H1 (cell line): ENCODE data around the gene PPP2R2D. TPM values are rescaled to one million over a fixed set of nuclear protein-coding genes. Genes with fewer than 3 reads are reported as not detected.

Experiments used
- CTCF ChIA-PET: fragments of 300-600 bp; sonication (Branson Sonifier 250); formaldehyde crosslinking; loops from one replicate; lab custom pipeline; 2021; ENCODE audit not compliant: partially characterized antibody; lab: Charles Lee
- POLR2A ChIA-PET: fragments of 300-600 bp; sonication (Branson Sonifier 250); formaldehyde crosslinking; loops from one replicate; lab custom pipeline; 2021; ENCODE audit warnings: inconsistent platforms; ENCODE audit not compliant: partially characterized antibody; lab: Charles Lee
- DNase-seq, 2 experiments: peaks; one replicate each; pipeline versions ENCODE4 v3.0.0 to v3.0.0-alpha.2; 2010 to 2022; ENCODE audit warnings: low spot score in 2 of 2, low read depth in 1 of 2, mixed read lengths in 1 of 2
- FAIRE-seq: peaks from 2 replicates; lab custom pipeline; 2011; peaks lifted over from hg19 to GRCh38; lab: Jason Lieb, UNC
- H2AFZ ChIP-seq: 2 replicates; pipeline ENCODE4 v1.8.1; 2012; ENCODE audit warnings: low read length, inconsistent platforms
- H2AK5ac ChIP-seq: 2 replicates; pipeline ENCODE4 v1.6.1; 2013; ENCODE audit warnings: low read depth, low read length
- H2BK120ac ChIP-seq: replicated peaks from 2 replicates; pipeline ENCODE3; 2013; ENCODE audit warnings: low read depth, low read length, inconsistent platforms
- H2BK12ac ChIP-seq: 2 replicates; pipeline ENCODE4 v1.6.1; 2013; ENCODE audit warnings: low read depth, low read length
- H2BK15ac ChIP-seq: 2 replicates; pipeline ENCODE4 v1.6.1; 2013; ENCODE audit warnings: low read length
- H2BK20ac ChIP-seq: 2 replicates; pipeline ENCODE4 v1.6.1; 2013; ENCODE audit warnings: low read length
- H2BK5ac ChIP-seq: 2 replicates; pipeline ENCODE4 v1.6.1; 2013; ENCODE audit warnings: low read depth, low read length
- H3K14ac ChIP-seq: 2 replicates; pipeline ENCODE4 v1.6.1; 2013; ENCODE audit warnings: inconsistent platforms; ENCODE audit not compliant: insufficient read length
- H3K18ac ChIP-seq: 2 replicates; pipeline ENCODE4 v1.6.1; 2013; ENCODE audit warnings: low read length; ENCODE audit errors: extremely low read depth
- H3K23ac ChIP-seq: 2 replicates; pipeline ENCODE4 v1.6.1; 2013; ENCODE audit warnings: inconsistent platforms; ENCODE audit not compliant: insufficient read length
- H3K23me2 ChIP-seq: 2 replicates; pipeline ENCODE4 v1.6.1; 2013; ENCODE audit warnings: low read depth, low read length
- H3K27ac ChIP-seq: 2 replicates; pipeline ENCODE4 v1.6.1; 2011; ENCODE audit warnings: low read depth, low read length, inconsistent platforms
- H3K27me3 ChIP-seq, 4 experiments: replicated peaks in 1 of 4; 1 replicate in 1 of 4; 2 replicates in 3 of 4; pipeline versions ENCODE4 v1.6.1 to v1.8.1; 2011 to 2013; ENCODE audit warnings: low read length in 3 of 4, mild to moderate bottlenecking in 3 of 4, inconsistent platforms in 2 of 4, mixed read lengths in 2 of 4, moderate library complexity in 1 of 4; ENCODE audit not compliant: control insufficient read depth in 3 of 4, insufficient read depth in 3 of 4; ENCODE audit errors: extremely low read depth in 1 of 4
- H3K36me3 ChIP-seq, 4 experiments: 2 replicates each; pipeline versions ENCODE4 v1.6.1 to v1.8.1; 2011 to 2013; ENCODE audit warnings: mild to moderate bottlenecking in 4 of 4, low read length in 3 of 4, moderate library complexity in 2 of 4, control low read depth in 1 of 4, inconsistent platforms in 1 of 4; ENCODE audit not compliant: insufficient read depth in 4 of 4, control insufficient read depth in 2 of 4
- H3K4ac ChIP-seq: replicated peaks from 2 replicates; pipeline ENCODE3; 2013; ENCODE audit warnings: low read length, low read depth, mixed read lengths, inconsistent platforms; ENCODE audit not compliant: insufficient read length
- H3K4me1 ChIP-seq, 4 experiments: replicated peaks in 1 of 4; 1 replicate in 1 of 4; 2 replicates in 3 of 4; pipeline versions ENCODE4 v1.6.1 to v1.8.1; 2011 to 2013; ENCODE audit warnings: low read length in 3 of 4, inconsistent platforms in 2 of 4, mixed read lengths in 1 of 4; ENCODE audit not compliant: insufficient read depth in 4 of 4, control insufficient read depth in 3 of 4
- H3K4me2 ChIP-seq, 2 experiments: 2 replicates each; pipeline versions ENCODE4 v1.6.1 to v1.8.1; 2011 to 2013; ENCODE audit warnings: low read depth in 2 of 2, low read length in 2 of 2, control low read depth in 1 of 2, inconsistent platforms in 1 of 2, mild to moderate bottlenecking in 1 of 2; ENCODE audit not compliant: insufficient read depth in 1 of 2
- H3K4me3 ChIP-seq, 4 experiments: fragments of 200-600, 300-600 bp in 1 of 4; sonication (generic), shearing (Covaris generic), sonication (Bioruptor Twin) in 1 of 4; 2 replicates each; pipeline versions ENCODE4 v1.5.1 to v1.8.1; 2011 to 2016; ENCODE audit warnings: low read length in 4 of 4, low read depth in 3 of 4, control low read depth in 2 of 4, inconsistent platforms in 2 of 4, mild to moderate bottlenecking in 2 of 4, mixed read lengths in 1 of 4, moderate library complexity in 1 of 4; ENCODE audit not compliant: insufficient read depth in 2 of 4; ENCODE audit errors: extremely low read depth in 1 of 4
- H3K56ac ChIP-seq: replicated peaks from 2 replicates; pipeline ENCODE3; 2013; ENCODE audit warnings: low read depth, mild to moderate bottlenecking, mixed read lengths, low read length, inconsistent platforms; ENCODE audit not compliant: insufficient read length
- H3K79me1 ChIP-seq: 2 replicates; pipeline ENCODE4 v1.6.1; 2013; ENCODE audit warnings: low read depth, low read length, control low read depth
- H3K79me2 ChIP-seq, 2 experiments: 2 replicates each; pipeline versions ENCODE4 v1.6.1 to v1.8.1; 2012 to 2013; ENCODE audit warnings: low read length in 2 of 2, mild to moderate bottlenecking in 2 of 2, inconsistent platforms in 1 of 2; ENCODE audit not compliant: insufficient read depth in 2 of 2, control insufficient read depth in 1 of 2
- H3K9ac ChIP-seq, 4 experiments: replicated peaks in 1 of 4; 1 replicate in 1 of 4; 2 replicates in 3 of 4; pipeline versions ENCODE4 v1.6.1 to v1.8.1; 2011 to 2013; ENCODE audit warnings: low read depth in 3 of 4, low read length in 3 of 4, control low read depth in 2 of 4, mild to moderate bottlenecking in 2 of 4, moderate library complexity in 2 of 4, inconsistent platforms in 1 of 4; ENCODE audit errors: extremely low read depth in 1 of 4
- H3K9me3 ChIP-seq, 2 experiments: 2 replicates each; pipeline versions ENCODE4 v1.6.1 to v1.8.1; 2012 to 2013; ENCODE audit warnings: mild to moderate bottlenecking in 2 of 2, moderate library complexity in 2 of 2, control low read depth in 1 of 2, inconsistent platforms in 1 of 2, low read depth in 1 of 2, low read length in 1 of 2, mixed read lengths in 1 of 2; ENCODE audit not compliant: insufficient read depth in 2 of 2
- H4K20me1 ChIP-seq, 2 experiments: replicated peaks in 1 of 2; 2 replicates each; pipeline versions ENCODE3 to v1.8.1; 2011 to 2013; ENCODE audit warnings: inconsistent platforms in 2 of 2, low read length in 2 of 2, mild to moderate bottlenecking in 1 of 2; ENCODE audit not compliant: insufficient read depth in 2 of 2, control insufficient read depth in 1 of 2
- H4K5ac ChIP-seq: 2 replicates; pipeline ENCODE4 v1.6.1; 2013; ENCODE audit warnings: low read length, low read depth, mixed read lengths, inconsistent platforms; ENCODE audit not compliant: insufficient read length
- H4K8ac ChIP-seq: 2 replicates; pipeline ENCODE4 v1.8.0; 2013; ENCODE audit warnings: mild to moderate bottlenecking, moderate library complexity, low read length, inconsistent platforms; ENCODE audit not compliant: insufficient read depth; ENCODE audit errors: extremely low read depth
- H4K91ac ChIP-seq: replicated peaks from 2 replicates; pipeline ENCODE3; 2013; ENCODE audit warnings: low read length, mixed read lengths, inconsistent platforms; ENCODE audit not compliant: insufficient read length
- BRCA1 ChIP-seq: IDR thresholded peaks from 2 replicates; pipeline ENCODE4 v1.6.1; 2012; ENCODE audit warnings: low read depth, low read length, improper control_type of control experiment
- CBX5 ChIP-seq: fragments of 300-800, 300-1000 bp; sonication (generic); IDR thresholded peaks from 2 replicates; pipeline ENCODE4 v1.7.1; 2016; ENCODE audit warnings: antibody characterized with exemption, low read length, low read depth
- CREB1 ChIP-seq: IDR thresholded peaks from 2 replicates; pipeline ENCODE4 v1.6.1; 2012; ENCODE audit warnings: inconsistent platforms
- E2F6 ChIP-seq: IDR thresholded peaks from 2 replicates; pipeline ENCODE4 v1.6.1; 2012; ENCODE audit warnings: inconsistent platforms
- EZH2 ChIP-seq: fragments of 200-600 bp; sonication (generic); IDR thresholded peaks from 2 replicates; pipeline ENCODE4 v1.7.1; 2012; ENCODE audit warnings: low read depth, mild to moderate bottlenecking, moderate library complexity, low read length, inconsistent platforms; ENCODE audit not compliant: severe bottlenecking
- HDAC6 ChIP-seq: IDR thresholded peaks from one replicate; pipeline ENCODE4 v1.7.1; 2012; ENCODE audit warnings: low read depth, mild to moderate bottlenecking, inconsistent platforms, low read length, moderate library complexity
- JUND ChIP-seq: IDR thresholded peaks from 2 replicates; pipeline ENCODE4 v1.6.1; 2011; ENCODE audit warnings: mild to moderate bottlenecking, improper control_type of control experiment, low read length
- POU5F1 ChIP-seq: IDR thresholded peaks from 2 replicates; pipeline ENCODE4 v1.6.1; 2011; ENCODE audit warnings: low read depth, mild to moderate bottlenecking, low read length, moderate library complexity
- RAD21 ChIP-seq, 2 experiments: IDR thresholded peaks in 1 of 2; conservative IDR thresholded peaks in 1 of 2; 2 replicates each; pipeline ENCODE4 v1.6.1; 2011; ENCODE audit warnings: low read depth in 2 of 2, low read length in 2 of 2, improper control_type of control experiment in 1 of 2, inconsistent platforms in 1 of 2, mild to moderate bottlenecking in 1 of 2, moderate library complexity in 1 of 2
- RXRA ChIP-seq: IDR thresholded peaks from 2 replicates; pipeline ENCODE4 v1.6.1; 2011; ENCODE audit warnings: low read depth, mild to moderate bottlenecking, low read length, moderate library complexity; ENCODE audit not compliant: insufficient read depth
- SP2 ChIP-seq: IDR thresholded peaks from 2 replicates; pipeline ENCODE4 v1.6.1; 2012; ENCODE audit warnings: mild to moderate bottlenecking, low read length, inconsistent platforms
- SP4 ChIP-seq: IDR thresholded peaks from 2 replicates; pipeline ENCODE4 v1.6.1; 2012; ENCODE audit warnings: low read length, inconsistent platforms
- TAF7 ChIP-seq: optimal IDR thresholded peaks from 2 replicates; pipeline ENCODE3; 2011; ENCODE audit warnings: low read depth, mild to moderate bottlenecking, inconsistent platforms, low read length, moderate library complexity, borderline replicate concordance
- TBP ChIP-seq: IDR thresholded peaks from 2 replicates; pipeline ENCODE4 v1.6.1; 2011; ENCODE audit warnings: low read depth, low read length, improper control_type of control experiment
- ZNF274 ChIP-seq: IDR thresholded peaks from 2 replicates; pipeline ENCODE4 v1.7.0; 2012; ENCODE audit warnings: low read length, borderline replicate concordance; ENCODE audit errors: extremely low read depth
- WGBS, 2 experiments: shearing (Covaris generic) in 1 of 2; methylation state at CpG; one replicate each; pipeline versions ENCODE4 v1.1.6 to v1.1.7; 2013 to 2015; ENCODE audit warnings: low lambda C conversion rate in 2 of 2, mixed read lengths in 2 of 2, inconsistent platforms in 1 of 2, low coverage in 1 of 2, missing lambda C conversion rate in 1 of 2; ENCODE audit not compliant: insufficient replicate concordance in 2 of 2, insufficient coverage in 1 of 2, insufficient read length in 1 of 2; ENCODE audit errors: extremely low coverage in 1 of 2, missing lambda C conversion rate in 1 of 2; 5-methylcytosine and 5-hydroxymethylcytosine counted together
- polyA plus RNA-seq, 7 experiments: library from polyadenylated mRNA; depleted of rRNA in 3 of 7; stranded (reverse) in 5 of 7; unstranded in 2 of 7; fragments of >200 nt in 5 of 7; fragments of 200-250 nt in 2 of 7; gene quantifications; 1 replicate in 5 of 7; 2 replicates in 1 of 7; 4 replicates in 1 of 7; pipeline versions ENCODE4 v1.2.1 to v1.2.3, GENCODE V29; 2011 to 2013; ENCODE audit warnings: missing spikeins in 2 of 7, mixed read lengths in 2 of 7
- total RNA-seq: library from RNA; stranded (reverse); fragmentation: NEBNext Ultra II Directional; extraction: Animal tissue kit (Norgen Biotek cat#: 25700); gene quantifications from 2 replicates; pipeline ENCODE4 v1.2.1, GENCODE V29; 2021

Gene PPP2R2D
- total and polyA plus RNA-seq, 2 of the 8 experiments (the other 6 are each of a cell fraction or from before 2014, with no cell fraction given): 25.4 to 32.8 TPM

GRCh38 chr10:131870411-131870810 is 30.4 kb upstream of the PPP2R2D start:
- H2BK120ac ChIP-seq: no peak overlapping the region
- FAIRE-seq: no peak
- no peak overlapping the region for H4K5ac ChIP-seq
- TF ChIP-seq EZH2 (no peak), SP4 (no peak), RXRA (no peak), JUND (no peak), POU5F1 (no peak), RAD21 (IDR thresholded peaks at IDR 0.05 in 1 of 2, conservative IDR thresholded peaks at IDR 0.05 in 1 of 2; ENCODE audit: low read depth in 2 of 2, low read length in 2 of 2) (no peak), HDAC6 (no peak), BRCA1 (no peak), CREB1 (no peak), E2F6 (no peak), TAF7 (no peak), TBP (no peak), SP2 (no peak), ZNF274 (no peak), CBX5 (no peak)

More at GRCh38 chr10:131870411-131870810, 30.4 kb upstream of the PPP2R2D start:
- 89% methylated on average over 8 of the region's 8 CpGs; no CpG with 5 or more reads in 1 of the 2 experiments for WGBS, 2 experiments
- no peak overlapping the region for H3K27ac ChIP-seq
- H2BK12ac ChIP-seq: no peak overlapping the region
- no peak overlapping the region for H2BK5ac ChIP-seq
- H2BK20ac ChIP-seq: no peak overlapping the region
- no peaks in the 10 kb centered on the region for H3K27me3 ChIP-seq
- no peaks in the 10 kb centered on the region; a peak in 1 of 4 replicates for H3K9me3 ChIP-seq
- H4K8ac ChIP-seq: no peak overlapping the region
- no peak overlapping the region for H3K14ac ChIP-seq
- no peak overlapping the region for H3K4ac ChIP-seq
- H4K20me1 ChIP-seq: no peaks in the 10 kb centered on the region
- DNase-seq: no peak
- H2AK5ac ChIP-seq: no peak overlapping the region
- H3K56ac ChIP-seq: no peak overlapping the region
- ChIA-PET CTCF (interaction anchor here (0.7 to 3.1 kb wide), 3 partner anchors 10 to 29 kb away, joined by 3 to 14 read pairs (median 3); no protein-coding TSS in a partner anchor), POLR2A (no interaction called here)
- no peaks in the 10 kb centered on the region for H3K23me2 ChIP-seq
- no peak overlapping the region for H3K4me3 ChIP-seq
- no peaks in the 10 kb centered on the region for H3K36me3 ChIP-seq
- peaks cover 0 to 2% (median 0%) of the 10 kb centered on the region in 4 experiments; a peak in 2 of 7 replicates for H3K4me1 ChIP-seq
- no peak overlapping the region for H3K4me2 ChIP-seq
- H3K79me2 ChIP-seq: no peaks in the 10 kb centered on the region
- no peak overlapping the region for H2BK15ac ChIP-seq
- no peak overlapping the region for H3K18ac ChIP-seq
- H4K91ac ChIP-seq: no peak overlapping the region
- H3K79me1 ChIP-seq: no peaks in the 10 kb centered on the region
- no peak overlapping the region for H3K9ac ChIP-seq
- no peak overlapping the region for H3K23ac ChIP-seq
- H2AFZ ChIP-seq: no peak overlapping the region
